ENCODE measurements around the gene FBXL7. TPM values are rescaled to one million over a fixed set of nuclear protein-coding genes. Genes with fewer than 3 reads are reported as not detected.
"Not testable (repeated sequence)": the region's sequence is repeated elsewhere in the genome, so short reads cannot be mapped to it uniquely, and the experiment has no call there.

Gene FBXL7
- total and polyA plus RNA-seq, 4 donors, result 1.9 to 15.5 (median 6.6) TPM

GRCh38 chr5:15864536-15865215 is 364.7 kb downstream of the FBXL7 start:
- DNase-seq (no peak), ATAC-seq (ENCODE audit: insufficient read depth, low FRiP score) (no peak)
- peaks cover 0 to 4% (median 0%) of the 10 kb centered on the region in 4 donors for H3K9me3 ChIP-seq (ENCODE audit: control insufficient read depth in 4 of 4, insufficient read depth in 3 of 4, low read length in 3 of 4)
- H3K27me3 ChIP-seq (ENCODE audit: control insufficient read depth in 3 of 3, insufficient read depth in 3 of 3, low read length in 2 of 3), result no peaks in the 10 kb centered on the region
- H3K36me3 ChIP-seq (ENCODE audit: control insufficient read depth in 4 of 4, insufficient read depth in 4 of 4, low read length in 4 of 4), result no peaks in the 10 kb centered on the region
- H3K4me3 ChIP-seq, result no peak overlapping the region
- TF ChIP-seq, protein P1, sequence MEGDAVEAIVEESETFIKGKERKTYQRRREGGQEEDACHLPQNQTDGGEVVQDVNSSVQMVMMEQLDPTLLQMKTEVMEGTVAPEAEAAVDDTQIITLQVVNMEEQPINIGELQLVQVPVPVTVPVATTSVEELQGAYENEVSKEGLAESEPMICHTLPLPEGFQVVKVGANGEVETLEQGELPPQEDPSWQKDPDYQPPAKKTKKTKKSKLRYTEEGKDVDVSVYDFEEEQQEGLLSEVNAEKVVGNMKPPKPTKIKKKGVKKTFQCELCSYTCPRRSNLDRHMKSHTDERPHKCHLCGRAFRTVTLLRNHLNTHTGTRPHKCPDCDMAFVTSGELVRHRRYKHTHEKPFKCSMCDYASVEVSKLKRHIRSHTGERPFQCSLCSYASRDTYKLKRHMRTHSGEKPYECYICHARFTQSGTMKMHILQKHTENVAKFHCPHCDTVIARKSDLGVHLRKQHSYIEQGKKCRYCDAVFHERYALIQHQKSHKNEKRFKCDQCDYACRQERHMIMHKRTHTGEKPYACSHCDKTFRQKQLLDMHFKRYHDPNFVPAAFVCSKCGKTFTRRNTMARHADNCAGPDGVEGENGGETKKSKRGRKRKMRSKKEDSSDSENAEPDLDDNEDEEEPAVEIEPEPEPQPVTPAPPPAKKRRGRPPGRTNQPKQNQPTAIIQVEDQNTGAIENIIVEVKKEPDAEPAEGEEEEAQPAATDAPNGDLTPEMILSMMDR (IDR thresholded peaks at IDR 0.05; ENCODE audit: control extremely low read depth, extremely low read depth), result no peak
- WGBS, 2 donors, result 89 to 90% methylated on average over 4 of the region's 4 CpGs
- no peak overlapping the region for H3K27ac ChIP-seq (ENCODE audit: low read depth in 1 of 2, low read length in 1 of 2)
- peaks cover 0 to 9% (median 0%) of the 10 kb centered on the region in 5 donors for H3K4me1 ChIP-seq (ENCODE audit: control insufficient read depth in 5 of 5, insufficient read depth in 5 of 5, low read length in 5 of 5)
- H3K9ac ChIP-seq (ENCODE audit: insufficient read depth in 1 of 2, low read length in 2 of 2), result no peak overlapping the region

GRCh38 chr5:15872259-15872658 is 372.3 kb downstream of the FBXL7 start:
- peaks cover 0 to 10% (median 0%) of the 10 kb centered on the region in 4 donors for H3K9me3 ChIP-seq (ENCODE audit: control insufficient read depth in 4 of 4, insufficient read depth in 3 of 4, low read length in 3 of 4)
- not testable (repeated sequence) for H3K36me3 ChIP-seq (ENCODE audit: control insufficient read depth in 4 of 4, insufficient read depth in 4 of 4, low read length in 4 of 4); H3K27me3 ChIP-seq (ENCODE audit: control insufficient read depth in 3 of 3, insufficient read depth in 3 of 3, low read length in 2 of 3); H3K4me1 ChIP-seq (ENCODE audit: control insufficient read depth in 5 of 5, insufficient read depth in 5 of 5, low read length in 5 of 5); DNase-seq; H3K9ac ChIP-seq (ENCODE audit: insufficient read depth in 1 of 2, low read length in 2 of 2); H3K27ac ChIP-seq (ENCODE audit: low read depth in 1 of 2, low read length in 1 of 2); ATAC-seq (ENCODE audit: insufficient read depth, low FRiP score); H3K4me3 ChIP-seq
- 87 to 91% methylated on average over 1 of the region's 1 CpG for WGBS, 2 donors

DNA sequence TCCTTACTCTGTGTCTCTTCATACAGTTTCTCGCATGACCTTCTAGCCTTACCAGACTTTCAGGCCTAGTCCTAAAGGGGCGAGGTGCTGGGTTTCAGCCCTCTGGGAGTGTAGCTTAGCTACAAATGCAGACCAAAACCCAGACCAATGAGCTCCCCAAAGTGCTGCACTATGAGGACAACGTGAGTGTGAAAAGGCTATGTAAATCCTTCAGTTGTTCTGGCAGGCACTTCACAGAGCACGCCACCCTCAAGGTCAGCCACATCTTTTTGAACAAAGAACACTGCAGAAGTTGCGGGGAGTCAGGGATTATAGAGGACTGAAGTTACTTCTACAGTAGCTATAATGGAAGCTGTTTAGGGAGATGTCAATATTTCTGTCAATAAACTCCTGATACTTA is 377.9 kb downstream of the FBXL7 start:
- peaks cover 0 to 6% (median 1%) of the 10 kb centered on the region in 4 donors for H3K9me3 ChIP-seq (ENCODE audit: control insufficient read depth in 4 of 4, insufficient read depth in 3 of 4, low read length in 3 of 4)
- H3K27me3 ChIP-seq (ENCODE audit: control insufficient read depth in 3 of 3, insufficient read depth in 3 of 3, low read length in 2 of 3), result no peaks in the 10 kb centered on the region
- H3K9ac ChIP-seq (ENCODE audit: insufficient read depth in 1 of 2, low read length in 2 of 2), result no peak overlapping the region
- TF ChIP-seq, protein P1 (IDR thresholded peaks at IDR 0.05; ENCODE audit: control extremely low read depth, extremely low read depth), result no peak
- 81 to 84% methylated on average over 5 of the region's 5 CpGs for WGBS, 2 donors
- H3K4me1 ChIP-seq (ENCODE audit: control insufficient read depth in 5 of 5, insufficient read depth in 5 of 5, low read length in 5 of 5), result no peaks in the 10 kb centered on the region
- no peak overlapping the region for H3K27ac ChIP-seq (ENCODE audit: low read depth in 1 of 2, low read length in 1 of 2)
- ATAC-seq (ENCODE audit: insufficient read depth, low FRiP score), result no peak
- peaks cover 0 to 1% (median 0%) of the 10 kb centered on the region in 4 donors for H3K36me3 ChIP-seq (ENCODE audit: control insufficient read depth in 4 of 4, insufficient read depth in 4 of 4, low read length in 4 of 4)
- H3K4me3 ChIP-seq, result no peak overlapping the region
- DNase-seq, result peak in 2 of 3 donors; percentile 11 to 54

DNA sequence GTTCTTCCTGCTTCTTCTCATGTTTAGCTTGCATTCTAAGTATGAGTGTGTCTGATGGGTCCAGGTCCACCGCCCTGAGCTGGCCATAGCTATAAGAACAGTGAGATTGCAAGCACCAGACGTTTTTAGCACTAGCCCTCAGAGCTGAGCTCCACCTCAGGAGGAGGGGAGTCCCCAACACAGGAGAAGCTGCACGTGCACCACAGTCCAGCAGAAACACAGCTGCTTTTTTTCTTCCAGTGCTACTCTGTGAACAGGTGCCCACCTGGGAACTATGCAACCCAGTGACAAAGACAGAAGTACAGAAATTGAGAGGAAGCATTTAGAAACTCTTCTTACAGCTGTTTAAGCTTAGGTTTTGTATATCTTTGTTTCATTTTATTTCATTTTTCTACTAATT is 380.2 kb downstream of the FBXL7 start:
- no peak overlapping the region for H3K9ac ChIP-seq (ENCODE audit: insufficient read depth in 1 of 2, low read length in 2 of 2)
- WGBS, 2 donors, result 68 to 73% methylated on average over 3 of the region's 3 CpGs
- DNase-seq, result no peak
- peaks cover 0 to 6% (median 1%) of the 10 kb centered on the region in 4 donors for H3K9me3 ChIP-seq (ENCODE audit: control insufficient read depth in 4 of 4, insufficient read depth in 3 of 4, low read length in 3 of 4)
- H3K27ac ChIP-seq (ENCODE audit: low read depth in 1 of 2, low read length in 1 of 2), result no peak overlapping the region
- H3K4me3 ChIP-seq, result no peak overlapping the region
- no peaks in the 10 kb centered on the region for H3K4me1 ChIP-seq (ENCODE audit: control insufficient read depth in 5 of 5, insufficient read depth in 5 of 5, low read length in 5 of 5)
- H3K36me3 ChIP-seq (ENCODE audit: control insufficient read depth in 4 of 4, insufficient read depth in 4 of 4, low read length in 4 of 4), result peaks cover 0 to 1% (median 0%) of the 10 kb centered on the region in 4 donors
- no peak for ATAC-seq (ENCODE audit: insufficient read depth, low FRiP score)
- H3K27me3 ChIP-seq (ENCODE audit: control insufficient read depth in 3 of 3, insufficient read depth in 3 of 3, low read length in 2 of 3), result no peaks in the 10 kb centered on the region
- TF ChIP-seq, protein P1 (IDR thresholded peaks at IDR 0.05; ENCODE audit: control extremely low read depth, extremely low read depth), result no peak
